GM18951 (cell line): ENCODE data around the gene SBK3.
"Not testable (repeated sequence)": the region's sequence is repeated elsewhere in the genome, so short reads cannot be mapped to it uniquely, and the experiment has no call there.

Experiments used
- POLR2A ChIP-seq: IDR thresholded peaks from 4 replicates; pipeline ENCODE4 v1.6.1; 2011; ENCODE audit warnings: mild to moderate bottlenecking; ENCODE audit not compliant: insufficient read length, insufficient read depth; ENCODE audit errors: extremely low read depth
- in situ Hi-C: fragments of 300-500 bp; cut with MboI; formaldehyde crosslinking; loops from one replicate; pipeline ENCODE4 v1.12.0; 2022; ENCODE audit warnings: low sequenced_read_pairs, mixed read lengths, inconsistent platforms; ENCODE audit not compliant: unreplicated experiment

Gene SBK3

GRCh38 chr19:55542292-55542855, 3.0 kb downstream of the SBK3 start:
- TF ChIP-seq POLR2A: no peak
- in situ Hi-C loops: no loop called here

GRCh38 chr19:55541091-55541490, 4.3 kb downstream of the SBK3 start:
- no peak for TF ChIP-seq POLR2A
- in situ Hi-C loops: no loop called here

- in situ Hi-C loops: no loop called here
- no peak for TF ChIP-seq POLR2A
Measured at GRCh38 chr19:55540619-55541018, 4.7 kb downstream of the SBK3 start.

GRCh38 chr19:55539090-55539984, 6.0 kb downstream of the SBK3 start:
- in situ Hi-C loops: no loop called here
- TF ChIP-seq POLR2A: no peak

- TF ChIP-seq POLR2A: no peak
- in situ Hi-C loops: no loop called here
Measured at GRCh38 chr19:55538132-55538531, 7.2 kb downstream of the SBK3 start.

- TF ChIP-seq POLR2A: no peak
- in situ Hi-C loops: no loop called here
Measured at GRCh38 chr19:55537741-55538111, 7.6 kb downstream of the SBK3 start.

GRCh38 chr19:55536951-55537740, 8.2 kb downstream of the SBK3 start, which contains the start of gene SBK2:
SBK2 (minus strand) TSS chr19:55537133; CDS start chr19:55536294, 839 bp downstream.
- no peak for TF ChIP-seq POLR2A
- in situ Hi-C loops: no loop called here

- in situ Hi-C loops: no loop called here
- TF ChIP-seq POLR2A: no peak
Measured at GRCh38 chr19:55536366-55536765, 9.0 kb downstream of the SBK3 start.

- in situ Hi-C loops: no loop called here
- TF ChIP-seq POLR2A: no peak
Measured at GRCh38 chr19:55535965-55536350, 9.4 kb downstream of the SBK3 start.

- no peak for TF ChIP-seq POLR2A
- in situ Hi-C loops: no loop called here
Measured at GRCh38 chr19:55535173-55535964, 10.0 kb downstream of the SBK3 start.

GRCh38 chr19:55534280-55534679, 11.1 kb downstream of the SBK3 start:
- in situ Hi-C loops: not testable (repeated sequence)

- in situ Hi-C loops: no loop called here
- TF ChIP-seq POLR2A: no peak
Measured at GRCh38 chr19:55530996-55531395, 14.3 kb downstream of the SBK3 start.
